ENCODE measurements around the gene POLG2.

- TF ChIP-seq CTCF (IDR thresholded peaks at IDR 0.05) (no peak), BCL3 (IDR thresholded peaks at IDR 0.05) (no peak), CBX8 (IDR thresholded peaks at IDR 0.05) (no peak), SMC3 (IDR thresholded peaks at IDR 0.05) (no peak), ESRRA (IDR thresholded peaks at IDR 0.05; ENCODE audit: borderline replicate concordance, low read length) (no peak), JUNB (IDR thresholded peaks at IDR 0.05) (no peak), RNF2 (IDR thresholded peaks at IDR 0.05; ENCODE audit: borderline replicate concordance, low read depth) (no peak), NR3C1 (IDR thresholded peaks at IDR 0.05) (no peak)
These were observed 12.3 kb upstream of the POLG2 start for GRCh38 chr17:64509179-64509578.
